ENCODE measurements around the gene HAVCR1.
"Not testable (repeated sequence)": the region's sequence is repeated elsewhere in the genome, so short reads cannot be mapped to it uniquely, and the experiment has no call there.

HAVCR1 gene

DNA sequence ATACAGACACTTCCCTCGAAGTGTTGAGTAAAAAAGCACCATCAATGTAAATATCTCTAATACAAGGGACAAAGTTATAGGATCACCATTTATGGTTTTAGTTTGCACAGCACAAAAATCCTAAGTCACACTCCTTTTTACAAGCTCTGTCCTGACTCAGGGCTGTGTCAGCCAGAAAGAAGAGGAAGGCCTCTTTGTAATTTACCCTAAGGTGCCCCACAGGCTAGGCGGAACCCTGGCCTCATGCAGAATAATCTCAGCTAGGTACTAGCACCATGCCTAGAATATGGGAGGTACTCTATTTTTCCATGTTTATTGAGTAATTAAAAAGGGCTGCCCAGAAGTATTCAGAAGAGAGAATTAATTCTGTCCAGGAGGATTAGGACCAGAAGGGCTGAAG lies 36.9 kb downstream of the HAVCR1 start:
- TF ChIP-seq, protein P1, sequence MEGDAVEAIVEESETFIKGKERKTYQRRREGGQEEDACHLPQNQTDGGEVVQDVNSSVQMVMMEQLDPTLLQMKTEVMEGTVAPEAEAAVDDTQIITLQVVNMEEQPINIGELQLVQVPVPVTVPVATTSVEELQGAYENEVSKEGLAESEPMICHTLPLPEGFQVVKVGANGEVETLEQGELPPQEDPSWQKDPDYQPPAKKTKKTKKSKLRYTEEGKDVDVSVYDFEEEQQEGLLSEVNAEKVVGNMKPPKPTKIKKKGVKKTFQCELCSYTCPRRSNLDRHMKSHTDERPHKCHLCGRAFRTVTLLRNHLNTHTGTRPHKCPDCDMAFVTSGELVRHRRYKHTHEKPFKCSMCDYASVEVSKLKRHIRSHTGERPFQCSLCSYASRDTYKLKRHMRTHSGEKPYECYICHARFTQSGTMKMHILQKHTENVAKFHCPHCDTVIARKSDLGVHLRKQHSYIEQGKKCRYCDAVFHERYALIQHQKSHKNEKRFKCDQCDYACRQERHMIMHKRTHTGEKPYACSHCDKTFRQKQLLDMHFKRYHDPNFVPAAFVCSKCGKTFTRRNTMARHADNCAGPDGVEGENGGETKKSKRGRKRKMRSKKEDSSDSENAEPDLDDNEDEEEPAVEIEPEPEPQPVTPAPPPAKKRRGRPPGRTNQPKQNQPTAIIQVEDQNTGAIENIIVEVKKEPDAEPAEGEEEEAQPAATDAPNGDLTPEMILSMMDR (conservative IDR thresholded peaks at IDR 0.05; ENCODE audit: low read depth, low read length): no peak
- no peak overlapping the region for H3K4me3 ChIP-seq (ENCODE audit: low read depth, low read length)
- no peak for DNase-seq (ENCODE audit: low read depth)

DNA sequence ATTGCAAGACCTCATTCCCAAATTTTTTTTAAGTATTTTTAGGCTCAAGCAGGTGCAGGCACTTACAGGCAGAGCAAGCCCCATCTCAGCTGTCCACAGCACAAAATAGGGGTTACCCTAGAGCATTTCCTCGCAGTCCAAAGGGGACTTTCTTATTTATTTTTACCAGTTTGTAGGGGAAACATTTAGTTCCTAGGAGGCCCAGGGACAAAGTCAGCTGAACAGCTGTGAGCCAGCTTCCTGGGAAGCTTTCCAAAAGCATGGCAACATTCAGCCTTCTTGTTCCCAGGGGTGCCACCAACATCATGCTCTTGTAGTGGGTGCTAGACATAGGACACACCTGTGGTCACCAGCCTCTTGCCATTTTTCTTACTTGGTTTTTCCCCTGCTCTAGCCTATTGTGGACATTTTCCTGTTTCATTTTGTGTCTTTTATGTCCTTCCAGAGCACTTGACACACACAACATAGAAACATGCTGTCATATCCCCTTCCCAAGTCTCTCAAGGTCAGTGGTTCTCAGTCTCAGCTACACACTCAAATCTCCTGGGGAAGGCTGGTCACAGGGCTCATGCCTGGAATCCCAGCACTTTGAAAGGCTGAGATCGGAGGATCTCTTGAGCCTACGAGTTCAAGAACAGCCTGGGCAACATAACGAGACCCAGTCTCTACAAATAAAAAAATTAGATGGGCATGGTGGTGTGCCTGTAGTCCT lies 38.2 kb downstream of the HAVCR1 start:
- H3K4me3 ChIP-seq (ENCODE audit: low read depth, low read length): no peak overlapping the region
- TF ChIP-seq, protein P1 (conservative IDR thresholded peaks at IDR 0.05; ENCODE audit: low read depth, low read length): no peak
- no peak for DNase-seq (ENCODE audit: low read depth)

DNA sequence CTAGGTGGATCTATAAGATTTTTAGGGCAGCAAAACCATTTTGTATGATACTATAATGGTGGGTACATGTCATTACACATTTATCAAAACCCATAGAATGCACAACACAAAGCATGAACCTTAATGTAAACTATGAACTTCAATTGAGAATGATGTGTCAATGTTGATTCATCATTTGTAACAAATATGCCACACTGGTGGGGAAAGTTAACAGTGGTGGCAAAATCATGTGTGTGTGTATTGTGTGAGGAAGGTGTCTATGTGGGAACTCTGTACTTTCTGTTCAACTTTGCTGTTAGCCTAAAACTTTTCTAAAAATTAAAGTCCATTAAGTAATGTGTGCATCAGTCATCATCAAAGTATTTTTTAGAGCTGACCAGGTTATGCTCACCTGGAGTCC lies 38.9 kb downstream of the HAVCR1 start:
- H3K4me3 ChIP-seq (ENCODE audit: low read depth, low read length): no peak overlapping the region
- DNase-seq (ENCODE audit: low read depth): no peak
- TF ChIP-seq, protein P1 (conservative IDR thresholded peaks at IDR 0.05; ENCODE audit: low read depth, low read length): no peak

DNA sequence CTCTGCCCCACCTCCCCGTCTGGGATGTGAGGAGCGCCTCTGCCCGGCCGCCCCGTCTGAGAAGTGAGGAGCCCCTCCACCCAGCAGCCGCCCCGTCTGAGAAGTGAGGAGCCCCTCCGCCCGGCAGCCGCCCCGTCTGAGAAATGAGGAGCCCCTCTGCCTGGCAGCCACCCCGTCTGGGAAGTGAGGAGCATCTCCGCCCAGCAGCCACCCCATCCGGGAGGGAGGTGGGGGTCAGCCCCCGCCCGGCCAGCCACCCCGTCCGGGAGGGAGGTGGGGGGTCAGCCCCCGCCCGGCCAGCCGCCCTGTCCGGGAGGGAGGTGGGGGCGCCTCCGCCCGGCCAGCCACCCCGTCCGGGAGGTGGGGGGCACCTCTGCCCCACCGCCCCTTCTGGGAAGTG lies 44.8 kb downstream of the HAVCR1 start:
- not testable (repeated sequence) for H3K4me3 ChIP-seq (ENCODE audit: low read depth, low read length); DNase-seq (ENCODE audit: low read depth)

DNA sequence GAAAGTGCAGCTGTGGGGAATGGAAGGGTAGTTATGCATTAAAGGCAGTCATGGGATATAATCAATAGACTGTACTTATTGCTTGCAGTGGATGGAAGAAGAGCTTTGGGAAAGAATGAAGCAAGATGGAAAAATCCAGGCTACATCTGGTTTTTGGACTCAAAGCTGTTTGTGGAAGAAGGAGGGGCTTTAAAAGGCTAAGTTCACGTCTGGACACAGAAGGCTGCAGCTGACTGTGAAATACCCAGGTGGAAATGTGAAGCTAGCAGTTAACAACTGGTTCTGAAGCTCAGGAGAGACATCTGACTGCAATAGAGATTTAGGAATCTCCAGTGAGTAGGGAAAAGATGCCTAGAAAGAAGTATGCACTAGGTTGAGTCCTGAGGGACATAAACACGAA lies 52.7 kb downstream of the HAVCR1 start:
- H3K4me3 ChIP-seq (ENCODE audit: low read depth, low read length): no peak overlapping the region
- TF ChIP-seq, protein P1 (conservative IDR thresholded peaks at IDR 0.05; ENCODE audit: low read depth, low read length): no peak
- DNase-seq (ENCODE audit: low read depth): no peak

DNA sequence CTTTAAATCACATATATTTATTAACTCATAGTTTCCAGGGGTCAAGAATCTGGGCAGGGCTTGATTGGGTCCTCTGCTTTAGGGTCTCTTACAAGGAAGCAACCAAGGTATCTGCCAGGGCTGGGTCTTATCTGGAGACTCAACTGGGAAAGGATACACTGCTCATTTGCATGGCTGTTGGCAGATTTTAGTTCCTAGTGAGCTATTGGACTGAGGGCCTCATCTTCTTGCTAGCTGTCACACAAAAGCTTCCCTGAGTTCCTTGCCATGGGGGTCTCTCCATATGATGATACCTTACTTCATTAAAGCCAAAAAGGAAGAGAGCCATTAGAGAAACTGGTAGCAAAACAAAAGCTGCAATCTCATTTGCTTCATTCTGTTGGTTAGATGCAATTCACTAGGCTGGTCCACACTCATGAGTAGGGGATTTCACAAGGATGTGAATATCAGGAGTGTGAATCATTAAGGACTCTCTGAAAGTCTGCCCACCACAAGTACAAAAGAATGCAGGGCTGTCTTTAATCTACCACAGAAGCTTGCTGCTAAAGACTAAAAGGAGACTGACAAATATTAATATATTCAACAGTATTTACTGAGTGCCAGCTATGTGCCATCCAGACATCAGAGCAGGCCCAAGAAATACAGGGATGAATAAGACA lies 53.9 kb downstream of the HAVCR1 start:
- peak; percentile 2 for DNase-seq (ENCODE audit: low read depth)
- H3K4me3 ChIP-seq (ENCODE audit: low read depth, low read length): no peak overlapping the region
- TF ChIP-seq, protein P1 (conservative IDR thresholded peaks at IDR 0.05; ENCODE audit: low read depth, low read length): no peak

DNA sequence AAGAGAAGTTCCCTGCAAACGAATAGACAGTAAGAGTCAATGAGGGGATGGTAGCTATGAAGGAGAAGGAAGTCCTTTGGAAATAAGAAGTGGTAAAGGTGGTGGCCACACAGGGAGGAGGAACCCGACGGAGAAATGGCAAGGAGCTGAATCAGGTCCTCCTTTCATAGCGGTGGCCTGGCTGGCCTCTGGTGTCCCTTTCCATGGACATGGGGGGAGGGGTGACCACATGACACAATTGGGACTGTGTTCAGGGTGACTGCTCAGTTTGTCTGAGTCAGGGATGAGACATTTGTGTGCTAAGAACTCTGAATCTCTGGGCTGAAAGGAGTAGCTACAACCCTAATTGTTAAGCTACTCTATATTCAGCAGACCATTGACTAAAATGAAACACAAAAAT lies 67.2 kb downstream of the HAVCR1 start:
- no peak for DNase-seq (ENCODE audit: low read depth)
- H3K4me3 ChIP-seq (ENCODE audit: low read depth, low read length): no peak overlapping the region
- TF ChIP-seq, protein P1 (conservative IDR thresholded peaks at IDR 0.05; ENCODE audit: low read depth, low read length): no peak

Measured in choroid plexus epithelial cell (primary cell).